OCI-LY7 (cell line): ENCODE data around the gene CCDC60. TPM values are rescaled to one million over a fixed set of nuclear protein-coding genes. Genes with fewer than 3 reads are reported as not detected.

Experiments
- BruUV-seq: library from RNA; stranded (reverse); fragments of 400-500 nt; replicated peaks from 2 replicates; lab custom pipeline; 2021; lab: Mats Ljungman, UMichigan
- CTCF ChIA-PET: fragments of 300-600 bp; sonication (Branson Sonifier 250); formaldehyde crosslinking; loops from one replicate; lab custom pipeline; 2022; ENCODE audit warnings: antibody characterized with exemption; ENCODE audit not compliant: unreplicated experiment; lab: Charles Lee
- POLR2A ChIA-PET: fragments of 300-600 bp; sonication (Branson Sonifier 250); formaldehyde crosslinking; loops from one replicate; lab custom pipeline; 2022; ENCODE audit warnings: antibody characterized with exemption; lab: Charles Lee
- DNase-seq: peaks from one replicate; pipeline ENCODE4 v3.0.0-alpha.2; 2015; ENCODE audit warnings: low spot score
- H2AFZ ChIP-seq: fragments of 200-600 bp; sonication (generic), shearing (Covaris generic); 2 replicates; pipeline ENCODE4 v1.6.1; 2014; ENCODE audit warnings: mild to moderate bottlenecking, antibody characterized with exemption, low read length, moderate library complexity
- H3K27ac ChIP-seq: fragments of 200-600 bp; sonication (generic); 2 replicates; pipeline ENCODE4 v1.5.1; 2014; ENCODE audit warnings: mixed run types, low read depth, mild to moderate bottlenecking, moderate library complexity, low read length, inconsistent platforms; ENCODE audit not compliant: poor library complexity, severe bottlenecking
- H3K36me3 ChIP-seq: fragments of 200-600 bp; sonication (generic); 2 replicates; pipeline ENCODE4 v1.6.1; 2014; ENCODE audit warnings: mild to moderate bottlenecking, antibody characterized with exemption, low read length, moderate library complexity, mixed read lengths; ENCODE audit not compliant: insufficient read depth
- H3K4me1 ChIP-seq: fragments of 200-600 bp; sonication (generic); 2 replicates; pipeline ENCODE4 v1.5.1; 2014; ENCODE audit warnings: mild to moderate bottlenecking, low read length; ENCODE audit not compliant: insufficient read depth, poor library complexity, severe bottlenecking
- H3K4me2 ChIP-seq: fragments of 200-600 bp; sonication (generic); 2 replicates; pipeline ENCODE4 v1.6.1; 2014; ENCODE audit warnings: mild to moderate bottlenecking, low read length
- H3K4me3 ChIP-seq: fragments of 200-600 bp; sonication (generic); 2 replicates; pipeline ENCODE4 v1.5.1; 2014; ENCODE audit warnings: mild to moderate bottlenecking, low read depth, low read length; ENCODE audit not compliant: poor library complexity, severe bottlenecking
- H3K79me2 ChIP-seq: fragments of 200-600 bp; sonication (generic); 2 replicates; pipeline ENCODE4 v1.6.1; 2016; ENCODE audit warnings: low read depth, mild to moderate bottlenecking, low read length, moderate library complexity, mixed read lengths; ENCODE audit not compliant: insufficient read depth
- H3K9me2 ChIP-seq: fragments of 200-600 bp; sonication (generic); 2 replicates; pipeline ENCODE4 v1.6.1; 2016; ENCODE audit warnings: mild to moderate bottlenecking, low read length, mixed read lengths; ENCODE audit not compliant: insufficient read depth
- H3K9me3 ChIP-seq: fragments of 200-600 bp; sonication (generic); 2 replicates; pipeline ENCODE4 v1.6.1; 2014; ENCODE audit warnings: mild to moderate bottlenecking, mixed run types, low read length, mixed read lengths
- H4K20me1 ChIP-seq: fragments of 200-600 bp; sonication (generic); 2 replicates; pipeline ENCODE4 v1.6.1; 2014; ENCODE audit warnings: mild to moderate bottlenecking, antibody characterized with exemption, low read length, moderate library complexity, mixed read lengths; ENCODE audit not compliant: insufficient read depth
- CTCF ChIP-seq: fragments of 200-600 bp; sonication (generic); conservative IDR thresholded peaks from 2 replicates; pipeline ENCODE4 v1.5.1; 2014; ENCODE audit warnings: mild to moderate bottlenecking, antibody characterized with exemption, low read length, moderate library complexity, mixed read lengths
- EZH2phosphoT487 ChIP-seq: fragments of 200-600 bp; sonication (generic); IDR thresholded peaks from 2 replicates; pipeline ENCODE4 v1.6.1; 2018; ENCODE audit warnings: low read depth, borderline replicate concordance, mild to moderate bottlenecking, mixed run types, antibody characterized with exemption, low read length, moderate library complexity, mixed read lengths
- intact Hi-C: fragments of 100-400 bp; cut with micrococcal nuclease; formaldehyde crosslinking; loops from one replicate; pipeline ENCODE4 v1.10.0; 2022; ENCODE audit not compliant: unreplicated experiment
- total RNA-seq, 2 experiments: library from RNA; depleted of rRNA in 1 of 2; stranded (reverse); fragments of >200 nt in 1 of 2; shearing (Covaris generic) in 1 of 2; gene quantifications; 2 replicates each; pipeline ENCODE4 v1.2.3, GENCODE V29; 2014 to 2022

CCDC60 gene
- total RNA-seq, 2 experiments from 2014 or later: not detected

DNA sequence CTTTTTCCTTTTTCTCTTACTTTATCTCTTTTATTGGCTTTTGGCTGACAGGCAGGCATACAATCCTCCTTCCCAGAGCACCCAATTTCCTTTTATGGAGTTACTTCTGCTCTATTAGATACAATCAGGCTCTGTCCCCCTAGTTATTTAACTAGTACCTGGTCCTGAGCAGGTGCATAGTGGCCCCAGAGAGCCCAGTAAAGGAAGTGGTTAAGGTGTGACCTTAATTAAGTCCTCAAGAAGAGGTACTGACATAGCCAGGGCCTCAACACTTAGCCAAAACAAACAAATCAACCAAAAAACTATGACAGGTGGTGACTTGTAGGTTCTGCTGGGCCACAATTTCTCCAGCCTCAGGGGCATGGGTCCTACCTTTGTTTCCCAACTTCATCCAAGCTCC lies 82.9 kb downstream of the CCDC60 start:
- no peak overlapping the region for H3K4me3 ChIP-seq
- H3K27ac ChIP-seq: no peak overlapping the region
- ChIA-PET CTCF (no interaction called here), POLR2A (no interaction called here)
- no TSS peak for BruUV-seq
- intact Hi-C loops: loop anchor here (10.0 kb wide), 1 partner anchor 443 kb away; no protein-coding TSS in a partner anchor
- H3K4me1 ChIP-seq: no peaks in the 10 kb centered on the region
- TF ChIP-seq EZH2phosphoT487 (no peak), CTCF (no peak)
- no peaks in the 10 kb centered on the region for H3K9me2 ChIP-seq
- no peak overlapping the region for H3K4me2 ChIP-seq
- H3K36me3 ChIP-seq: no peaks in the 10 kb centered on the region
- H2AFZ ChIP-seq: no peak overlapping the region
- H3K79me2 ChIP-seq: no peaks in the 10 kb centered on the region
- DNase-seq: no peak
- no peaks in the 10 kb centered on the region for H3K9me3 ChIP-seq
- no peaks in the 10 kb centered on the region for H4K20me1 ChIP-seq

GRCh38 chr12:119419381-119419780 lies 84.9 kb downstream of the CCDC60 start:
- ChIA-PET CTCF (no interaction called here), POLR2A (no interaction called here)
- DNase-seq: no peak
- Histone ChIP-seq H3K27ac (no peak overlapping the region), H3K4me2 (no peak overlapping the region), H3K9me2 (no peaks in the 10 kb centered on the region), H3K36me3 (no peaks in the 10 kb centered on the region), H4K20me1 (no peaks in the 10 kb centered on the region), H3K4me3 (no peak overlapping the region), H3K79me2 (no peaks in the 10 kb centered on the region), H3K4me1 (no peaks in the 10 kb centered on the region), H2AFZ (no peak overlapping the region), H3K9me3 (no peaks in the 10 kb centered on the region)
- TF ChIP-seq CTCF: no peak
- TF ChIP-seq EZH2phosphoT487: no peak
- BruUV-seq: no TSS peak
- intact Hi-C loops: loop anchor here (10.0 kb wide), 1 partner anchor 445 kb away; no protein-coding TSS in a partner anchor

DNA sequence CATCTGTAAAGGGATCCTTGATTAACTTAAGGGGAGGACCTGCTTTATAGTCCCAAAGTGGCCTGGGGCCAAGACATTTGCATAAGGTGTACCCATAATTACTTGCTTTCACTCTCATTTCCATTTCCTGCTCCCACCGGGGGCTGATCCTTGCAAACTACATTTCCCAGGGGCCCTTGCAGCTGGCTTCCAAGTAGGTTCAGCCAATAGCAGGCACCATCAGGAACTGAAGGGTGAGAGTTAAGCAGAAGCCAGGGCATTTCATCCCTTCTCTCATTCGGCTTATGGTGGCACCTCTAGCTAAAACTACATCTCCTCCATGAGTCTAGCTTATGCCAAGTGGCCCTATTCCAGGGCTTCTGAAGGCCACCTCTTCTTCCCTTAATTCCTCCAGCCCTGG lies 88.8 kb downstream of the CCDC60 start:
- Histone ChIP-seq H3K4me2 (no peak overlapping the region), H3K79me2 (no peaks in the 10 kb centered on the region), H3K36me3 (no peaks in the 10 kb centered on the region), H3K27ac (no peak overlapping the region), H3K9me2 (no peaks in the 10 kb centered on the region), H4K20me1 (no peaks in the 10 kb centered on the region), H3K9me3 (no peaks in the 10 kb centered on the region), H2AFZ (no peak overlapping the region), H3K4me3 (no peak overlapping the region), H3K4me1 (no peaks in the 10 kb centered on the region)
- peak; percentile 20 for DNase-seq
- CTCF ChIA-PET: no interaction called here
- TF ChIP-seq EZH2phosphoT487 (no peak), CTCF (no peak)
- no TSS peak for BruUV-seq
- POLR2A ChIA-PET: interaction anchor here (0.7 to 0.9 kb wide), 2 partner anchors 10 to 91 kb away, joined by 3 to 4 read pairs; no protein-coding TSS in a partner anchor
- intact Hi-C loops: no loop called here
